ENCODE data around the gene SNX21.

DNA sequence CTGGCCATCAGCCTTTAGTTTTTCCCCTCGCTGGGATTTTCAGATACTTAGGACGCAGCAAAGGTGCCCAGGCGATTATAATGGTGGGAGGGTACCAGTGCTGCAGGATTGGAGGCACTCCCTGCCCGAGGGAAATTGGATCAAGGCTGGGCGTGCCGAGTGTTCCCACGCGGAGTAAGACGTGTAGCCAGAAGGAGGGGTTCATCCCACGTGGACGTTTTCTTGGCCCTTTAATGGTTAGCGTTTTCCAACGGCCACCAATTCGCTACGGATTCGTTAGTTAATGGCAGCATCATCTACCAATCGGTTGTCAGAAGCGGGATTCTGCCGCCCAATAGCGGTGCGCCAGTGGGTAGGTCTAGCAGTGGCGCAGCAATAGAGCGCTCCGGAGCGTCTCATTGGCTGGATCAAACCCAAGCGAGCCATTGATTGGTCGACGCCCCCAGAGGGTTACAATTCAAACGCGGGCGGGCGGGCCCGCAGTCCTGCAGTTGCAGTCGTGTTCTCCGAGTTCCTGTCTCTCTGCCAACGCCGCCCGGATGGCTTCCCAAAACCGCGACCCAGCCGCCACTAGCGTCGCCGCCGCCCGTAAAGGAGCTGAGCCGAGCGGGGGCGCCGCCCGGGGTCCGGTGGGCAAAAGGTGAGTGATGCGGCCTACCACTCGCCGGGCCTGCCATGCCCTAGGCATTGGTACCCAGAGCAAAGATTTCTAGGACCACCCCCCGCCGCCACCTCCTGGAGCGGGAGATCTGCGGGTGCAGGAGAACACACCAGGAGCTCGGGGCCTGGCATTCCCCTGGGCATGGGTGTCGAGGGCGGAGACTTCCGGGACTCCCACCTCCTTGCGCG lies 21.2 kb upstream of the SNX21 start, which contains the start of gene UBE2C:
- TF ChIP-seq, protein P1, sequence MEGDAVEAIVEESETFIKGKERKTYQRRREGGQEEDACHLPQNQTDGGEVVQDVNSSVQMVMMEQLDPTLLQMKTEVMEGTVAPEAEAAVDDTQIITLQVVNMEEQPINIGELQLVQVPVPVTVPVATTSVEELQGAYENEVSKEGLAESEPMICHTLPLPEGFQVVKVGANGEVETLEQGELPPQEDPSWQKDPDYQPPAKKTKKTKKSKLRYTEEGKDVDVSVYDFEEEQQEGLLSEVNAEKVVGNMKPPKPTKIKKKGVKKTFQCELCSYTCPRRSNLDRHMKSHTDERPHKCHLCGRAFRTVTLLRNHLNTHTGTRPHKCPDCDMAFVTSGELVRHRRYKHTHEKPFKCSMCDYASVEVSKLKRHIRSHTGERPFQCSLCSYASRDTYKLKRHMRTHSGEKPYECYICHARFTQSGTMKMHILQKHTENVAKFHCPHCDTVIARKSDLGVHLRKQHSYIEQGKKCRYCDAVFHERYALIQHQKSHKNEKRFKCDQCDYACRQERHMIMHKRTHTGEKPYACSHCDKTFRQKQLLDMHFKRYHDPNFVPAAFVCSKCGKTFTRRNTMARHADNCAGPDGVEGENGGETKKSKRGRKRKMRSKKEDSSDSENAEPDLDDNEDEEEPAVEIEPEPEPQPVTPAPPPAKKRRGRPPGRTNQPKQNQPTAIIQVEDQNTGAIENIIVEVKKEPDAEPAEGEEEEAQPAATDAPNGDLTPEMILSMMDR (IDR thresholded peaks at IDR 0.05; ENCODE audit: low read depth, low read length), result no peak
- no peak for TF ChIP-seq POLR2A (IDR thresholded peaks at IDR 0.05; ENCODE audit: extremely low read depth, insufficient read length)

Measured in NB4 (cell line).